HG02623 (cell line): Measurements from ENCODE around the gene ZNF428.
"Not testable (repeated sequence)": the region's sequence is repeated elsewhere in the genome, so short reads cannot be mapped to it uniquely, and the experiment has no call there.

Experiments
- ATAC-seq: cut with Tn5 transposase; IDR thresholded peaks from one replicate; pipeline ENCODE4 v1.9.1; 2021; ENCODE audit warnings: moderate library complexity; ENCODE audit not compliant: unreplicated experiment

Gene ZNF428

DNA sequence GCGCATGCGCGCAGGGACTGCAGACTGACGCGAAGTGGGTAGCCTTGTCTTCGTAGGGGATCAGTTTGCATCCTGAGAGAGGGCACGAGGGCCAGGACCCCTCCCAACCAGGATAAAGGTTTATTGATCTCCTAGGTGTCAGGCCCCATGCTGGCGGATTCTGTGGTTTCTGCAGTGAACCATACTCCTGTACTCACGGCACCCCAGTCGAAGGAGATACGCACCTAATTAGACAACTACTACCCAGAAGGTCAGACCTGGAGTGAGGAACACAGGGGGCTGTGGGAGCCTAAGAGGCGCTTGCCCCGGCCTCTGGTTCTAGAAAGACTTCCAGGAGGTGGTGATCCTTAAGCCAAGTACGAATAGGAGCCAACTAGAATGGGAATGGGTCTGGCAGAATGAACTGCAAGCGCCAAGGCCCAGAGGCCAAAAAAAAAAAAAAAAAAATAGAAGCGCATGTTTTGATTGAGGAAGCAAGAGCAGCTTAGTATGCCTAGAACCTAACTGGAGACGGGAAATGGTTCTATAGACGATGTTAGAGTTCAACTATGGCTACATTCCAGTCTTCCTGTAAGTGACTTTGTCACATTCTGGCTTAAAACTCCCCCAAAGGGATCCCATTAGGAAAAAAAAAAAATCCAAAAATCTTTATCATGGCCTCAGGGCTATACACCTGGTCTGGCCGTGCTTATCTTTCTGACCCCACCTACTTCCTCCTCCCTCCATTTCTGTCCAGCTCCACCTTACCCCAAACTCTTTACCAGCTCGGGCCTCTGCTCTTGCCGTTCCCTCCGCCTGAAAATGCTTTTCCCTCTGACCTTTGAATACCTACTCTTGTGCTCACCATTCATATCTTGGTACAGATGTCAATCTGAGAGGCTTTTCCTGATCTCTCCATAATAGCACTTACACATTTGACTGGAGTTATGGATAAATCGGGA is 902 bp upstream of the ZNF428 start:
- no peak for ATAC-seq

DNA sequence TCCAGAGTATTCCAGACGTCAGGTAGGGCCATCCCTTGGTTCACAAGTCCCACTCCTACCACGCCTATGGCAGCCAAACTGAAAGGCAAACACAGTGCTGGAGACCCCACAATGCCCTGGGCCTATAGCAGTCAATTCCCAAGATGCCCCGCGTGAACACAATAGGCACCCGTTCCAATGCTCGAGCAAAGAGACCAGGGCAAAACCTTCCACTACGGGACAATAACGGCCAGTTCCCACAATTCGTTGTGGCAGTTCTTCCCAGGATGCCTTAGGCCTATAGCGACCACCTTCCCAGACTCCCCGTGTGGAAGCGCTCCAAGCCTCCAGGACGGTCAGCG is 538 bp downstream of the ZNF428 start:
- peak; percentile 11 for ATAC-seq

DNA sequence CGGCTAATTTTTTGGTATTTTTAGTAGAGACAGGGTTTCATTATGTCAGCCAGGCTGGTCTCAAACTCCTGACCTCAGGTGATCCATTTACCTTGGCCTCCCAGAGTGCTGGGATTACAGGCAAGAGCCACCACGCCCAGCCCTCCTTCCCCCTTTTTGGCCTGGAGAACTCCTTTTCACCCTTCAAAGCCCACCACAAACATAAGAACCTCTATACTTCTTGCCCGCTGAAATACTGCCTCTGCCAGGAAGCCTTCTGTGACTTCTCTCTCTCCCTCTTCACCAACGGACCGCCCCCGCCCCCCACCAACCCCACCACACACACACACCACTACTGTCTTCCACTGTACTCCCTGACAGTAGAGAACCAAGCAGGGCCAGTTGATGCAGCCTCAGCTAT is 2.5 kb downstream of the ZNF428 start:
- no peak for ATAC-seq

GRCh38 chr19:43616306-43616705 is 3.1 kb downstream of the ZNF428 start:
- no peak for ATAC-seq

- ATAC-seq: no peak
Observed at GRCh38 chr19:43612374-43612773, 7.1 kb downstream of the ZNF428 start.

- ATAC-seq: no peak
Observed at GRCh38 chr19:43611788-43612187, 7.6 kb downstream of the ZNF428 start, which contains the start of gene SRRM5. TSS of gene SRRM5 (plus strand) at chr19:43612088. CDS start at chr19:43612122, 34 bp downstream.

DNA sequence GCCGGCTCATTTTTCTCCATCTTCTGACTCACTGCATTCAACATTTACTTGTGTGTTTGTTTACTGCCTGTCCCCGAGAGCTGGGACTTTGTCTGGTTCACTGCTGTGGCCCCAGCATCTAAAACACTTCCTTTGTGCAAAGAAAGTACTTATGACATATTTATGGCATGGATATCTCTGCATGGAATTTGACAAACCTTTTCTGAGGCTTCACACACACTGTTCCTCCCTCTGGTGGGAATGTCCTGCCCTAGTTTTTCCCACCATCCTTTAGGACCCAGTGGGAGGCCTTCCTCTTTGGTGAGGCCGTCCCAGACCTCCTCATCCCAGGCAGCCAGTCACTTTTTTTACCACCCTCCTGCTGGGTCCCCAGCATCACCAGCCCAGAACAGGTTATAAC is 8.9 kb downstream of the ZNF428 start:
- no peak for ATAC-seq

- no peak for ATAC-seq
Observed at GRCh38 chr19:43609872-43610271, 9.6 kb downstream of the ZNF428 start.

DNA sequence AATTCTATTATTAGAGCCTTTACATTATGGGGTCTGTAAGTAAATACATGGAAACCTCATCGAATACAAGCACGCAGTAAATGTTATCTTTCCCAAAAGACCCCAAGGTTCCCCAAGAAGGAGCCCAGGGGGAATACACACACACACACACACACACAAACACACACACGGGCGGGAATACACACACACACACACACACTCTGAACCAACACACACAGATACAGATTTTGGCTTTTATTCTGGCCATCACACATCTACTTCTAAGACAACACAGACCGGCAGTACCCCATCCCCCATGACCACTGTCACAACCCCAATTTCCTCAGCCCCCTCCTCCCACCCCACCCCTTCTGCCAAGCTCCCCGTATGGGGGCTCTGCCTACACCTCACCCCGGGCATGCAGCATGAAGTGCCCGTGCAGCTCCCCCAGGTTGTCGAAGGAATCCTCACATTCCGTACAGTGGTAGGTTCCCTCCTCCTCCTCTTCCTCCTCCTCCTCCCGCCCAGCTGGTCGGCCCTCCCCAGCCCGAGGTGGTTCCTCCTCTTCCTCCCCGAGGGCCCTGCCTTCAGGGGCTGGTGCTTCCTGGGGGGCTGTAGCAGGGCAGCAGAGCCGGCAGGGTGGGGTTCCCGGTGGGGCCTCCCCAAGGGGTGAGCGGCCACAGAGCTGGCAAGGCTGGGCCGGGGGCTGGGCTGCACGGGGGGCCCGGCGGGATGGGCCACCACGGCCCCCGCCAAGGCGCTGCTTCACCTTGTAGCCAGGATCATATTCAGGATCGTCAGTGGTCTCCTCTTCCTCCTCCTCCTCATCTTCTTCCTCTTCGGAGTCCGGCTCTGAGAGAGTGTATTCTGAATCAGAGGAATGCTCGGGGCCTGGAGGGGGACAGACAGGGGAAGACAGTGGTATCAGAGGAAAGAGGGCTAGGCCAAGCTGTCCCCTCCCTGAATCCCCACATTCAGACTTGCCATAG is 11.9 kb downstream of the ZNF428 start:
- ATAC-seq: no peak

DNA sequence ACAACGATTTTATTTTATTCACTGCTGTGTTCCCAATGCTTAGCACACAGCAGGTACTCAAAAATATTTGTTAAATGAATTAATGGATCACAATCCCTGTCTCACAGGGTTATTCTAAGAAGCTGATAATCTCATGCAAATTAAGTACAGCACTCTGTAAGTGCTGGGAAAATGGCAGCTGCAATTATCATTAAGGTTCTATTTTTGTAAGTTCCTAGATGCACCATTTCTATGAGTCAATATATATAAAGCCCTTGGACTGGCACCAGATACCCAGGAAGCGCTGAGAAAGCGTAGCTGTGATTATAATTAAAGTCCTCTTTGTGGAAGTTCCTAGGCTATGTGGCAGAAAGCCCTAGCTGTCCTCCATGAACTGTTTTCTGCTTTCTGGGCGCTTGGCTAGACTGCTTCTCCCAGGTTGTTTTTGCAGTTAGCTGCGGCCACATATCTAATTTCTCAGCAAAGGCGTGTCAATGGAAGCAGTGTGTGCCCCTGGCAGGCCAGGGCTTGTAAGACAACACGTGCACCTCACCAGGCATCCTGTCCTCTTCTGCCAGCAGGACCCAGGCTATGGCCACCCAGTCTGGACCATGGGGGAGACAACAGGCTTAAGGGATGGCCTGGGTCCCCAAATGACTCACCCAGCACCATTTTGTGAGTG is 12.7 kb downstream of the ZNF428 start:
- ATAC-seq: no peak

GRCh38 chr19:43605875-43606568 is 13.4 kb downstream of the ZNF428 start:
- no peak for ATAC-seq

GRCh38 chr19:43600326-43600725 is 19.1 kb downstream of the ZNF428 start:
- ATAC-seq: not testable (repeated sequence)

GRCh38 chr19:43599635-43600295 is 19.7 kb downstream of the ZNF428 start:
- no peak for ATAC-seq

- no peak for ATAC-seq
Observed at GRCh38 chr19:43598445-43599240, 20.8 kb downstream of the ZNF428 start.

DNA sequence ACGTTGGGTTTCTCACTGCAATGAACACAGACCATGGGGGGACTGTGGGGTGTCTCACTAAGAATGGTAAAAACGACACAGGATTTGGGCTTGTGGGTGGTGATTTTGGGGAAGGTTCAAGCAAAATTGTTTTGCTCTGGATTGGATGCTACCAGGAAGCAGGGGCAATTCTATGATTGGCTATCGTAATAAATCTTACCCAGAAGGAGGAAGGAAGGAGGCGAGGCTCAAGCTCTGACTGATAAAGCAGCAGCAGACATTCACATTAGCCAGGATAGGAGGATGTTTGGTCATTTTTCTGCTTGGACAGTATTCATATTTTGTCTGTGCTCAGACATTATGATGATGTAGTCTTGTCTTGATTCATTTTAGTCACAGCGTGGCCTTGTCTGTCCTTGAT is 21.6 kb downstream of the ZNF428 start:
- ATAC-seq: no peak

GRCh38 chr19:43596842-43597461 is 22.5 kb downstream of the ZNF428 start:
- ATAC-seq: no peak

DNA sequence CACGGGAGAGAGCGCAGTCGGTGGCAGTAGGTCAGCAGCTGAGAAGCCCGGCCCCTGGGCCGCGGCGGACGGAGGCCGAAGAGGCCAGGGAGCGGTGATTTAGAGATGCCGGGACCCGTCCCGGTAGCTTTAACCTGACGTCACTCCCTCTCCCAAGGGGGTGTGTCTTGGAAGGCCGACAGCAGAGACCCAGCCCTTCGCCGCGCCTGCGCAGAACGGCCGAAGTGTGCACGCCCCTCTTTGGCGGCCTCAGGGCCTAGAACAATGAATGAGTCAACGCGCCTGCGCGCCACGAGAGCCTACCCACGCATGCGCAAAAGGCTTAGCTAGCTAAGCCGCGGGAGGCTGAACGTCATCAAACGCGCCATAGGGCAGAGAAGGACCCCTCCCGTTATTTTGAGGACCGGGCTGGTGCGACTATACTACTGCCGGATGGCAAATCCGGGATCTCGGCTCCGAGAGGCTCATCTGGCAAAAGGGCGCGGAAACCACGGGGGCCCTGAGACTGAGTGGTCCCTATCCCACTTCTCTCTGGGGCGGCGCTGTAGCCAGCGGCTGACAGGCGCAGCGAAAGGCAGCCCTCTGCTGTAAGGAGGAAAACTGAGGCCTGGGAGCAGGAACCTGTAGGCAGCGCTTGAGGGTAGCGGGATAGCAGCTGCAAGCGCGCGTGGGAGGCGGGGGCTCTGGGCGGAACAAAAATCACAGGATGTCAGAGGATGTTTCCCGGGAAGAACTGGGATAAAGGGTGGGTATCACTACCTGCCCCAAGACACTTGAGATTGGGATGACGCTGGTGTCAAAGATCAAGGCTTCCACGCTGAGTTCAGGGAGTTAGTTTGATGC is 23.2 kb downstream of the ZNF428 start, which contains the start of the genes IRGQ and ZNF576:
Gene IRGQ (minus strand): TSS at position 136 of the 843 bp plus-strand sequence. CDS start 796 bp downstream, outside the sequence.
Gene ZNF576 (plus strand): TSS at position 597 of the 843 bp plus-strand sequence. CDS start 514 bp downstream, outside the sequence.
- ATAC-seq: peak; percentile 74
